Uterus (tissue), 2 donors: ENCODE data around the gene EFTUD2.

ENCODE experiments used
- POLR2A ChIP-seq, 2 donors: fragments of 450-650 bp; IDR thresholded peaks; one replicate each; pipeline ENCODE4 v1.6.1; 2016; ENCODE audit warnings: antibody characterized with exemption in 2 of 2, mild to moderate bottlenecking in 1 of 2, moderate library complexity in 1 of 2
- TF ChIP-seq, protein P1 (sequence below), 4 experiments: fragments of 200-600 bp in 2 of 4; fragments of 450-650 bp in 2 of 4; sonication (generic) in 2 of 4; IDR thresholded peaks; one replicate each; pipeline ENCODE4 v1.5.1; 2016 to 2019; ENCODE audit warnings: antibody characterized with exemption in 4 of 4, mild to moderate bottlenecking in 2 of 4, moderate library complexity in 1 of 4

- TF ChIP-seq, protein P1, sequence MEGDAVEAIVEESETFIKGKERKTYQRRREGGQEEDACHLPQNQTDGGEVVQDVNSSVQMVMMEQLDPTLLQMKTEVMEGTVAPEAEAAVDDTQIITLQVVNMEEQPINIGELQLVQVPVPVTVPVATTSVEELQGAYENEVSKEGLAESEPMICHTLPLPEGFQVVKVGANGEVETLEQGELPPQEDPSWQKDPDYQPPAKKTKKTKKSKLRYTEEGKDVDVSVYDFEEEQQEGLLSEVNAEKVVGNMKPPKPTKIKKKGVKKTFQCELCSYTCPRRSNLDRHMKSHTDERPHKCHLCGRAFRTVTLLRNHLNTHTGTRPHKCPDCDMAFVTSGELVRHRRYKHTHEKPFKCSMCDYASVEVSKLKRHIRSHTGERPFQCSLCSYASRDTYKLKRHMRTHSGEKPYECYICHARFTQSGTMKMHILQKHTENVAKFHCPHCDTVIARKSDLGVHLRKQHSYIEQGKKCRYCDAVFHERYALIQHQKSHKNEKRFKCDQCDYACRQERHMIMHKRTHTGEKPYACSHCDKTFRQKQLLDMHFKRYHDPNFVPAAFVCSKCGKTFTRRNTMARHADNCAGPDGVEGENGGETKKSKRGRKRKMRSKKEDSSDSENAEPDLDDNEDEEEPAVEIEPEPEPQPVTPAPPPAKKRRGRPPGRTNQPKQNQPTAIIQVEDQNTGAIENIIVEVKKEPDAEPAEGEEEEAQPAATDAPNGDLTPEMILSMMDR (IDR thresholded peaks at IDR 0.05), result no peak
- no peak for TF ChIP-seq POLR2A (IDR thresholded peaks at IDR 0.05)
Measured at GRCh38 chr17:44915862-44916780, 16.9 kb upstream of the EFTUD2 start.
